Measurements from ENCODE around the gene OPTC.

OPTC gene

GRCh38 chr1:203491664-203492063 lies 2.3 kb upstream of the OPTC start:
- Histone ChIP-seq H3K4me1 (ENCODE audit: control insufficient read depth, insufficient read depth, low read length) (peaks cover 27% of the 10 kb centered on the region), H3K27me3 (ENCODE audit: control insufficient read depth, insufficient read depth, low read length) (peaks cover 32% of the 10 kb centered on the region; the same call in 1 of the 2 replicates), H3K36me3 (ENCODE audit: control insufficient read depth, insufficient read depth, low read length) (no peaks in the 10 kb centered on the region), H3K9me3 (ENCODE audit: control insufficient read depth, insufficient read depth, low read depth, low read length) (no peaks in the 10 kb centered on the region), H3K9ac (ENCODE audit: low read length) (peak overlapping the region; percentile 20), H3K27ac (ENCODE audit: low read depth, low read length) (no peak overlapping the region), H3K4me3 (ENCODE audit: low read depth, low read length) (no peak overlapping the region; the same call in 1 of the 2 replicates)

- Histone ChIP-seq H3K9me3 (ENCODE audit: control insufficient read depth, insufficient read depth, low read depth, low read length) (no peaks in the 10 kb centered on the region), H3K27ac (ENCODE audit: low read depth, low read length) (no peak overlapping the region), H3K4me3 (ENCODE audit: low read depth, low read length) (no peak overlapping the region; the same call in 1 of the 2 replicates), H3K9ac (ENCODE audit: low read length) (no peak overlapping the region), H3K4me1 (ENCODE audit: control insufficient read depth, insufficient read depth, low read length) (peaks cover 22% of the 10 kb centered on the region), H3K36me3 (ENCODE audit: control insufficient read depth, insufficient read depth, low read length) (no peaks in the 10 kb centered on the region), H3K27me3 (ENCODE audit: control insufficient read depth, insufficient read depth, low read length) (peaks cover 35% of the 10 kb centered on the region; the same call in 1 of the 2 replicates)
Observed at GRCh38 chr1:203492082-203492747, 1.7 kb upstream of the OPTC start.

- Histone ChIP-seq H3K27me3 (ENCODE audit: control insufficient read depth, insufficient read depth, low read length) (peaks cover 35% of the 10 kb centered on the region; the same call in 1 of the 2 replicates), H3K4me3 (ENCODE audit: low read depth, low read length) (no peak overlapping the region), H3K4me1 (ENCODE audit: control insufficient read depth, insufficient read depth, low read length) (peaks cover 21% of the 10 kb centered on the region), H3K9ac (ENCODE audit: low read length) (no peak overlapping the region), H3K36me3 (ENCODE audit: control insufficient read depth, insufficient read depth, low read length) (no peaks in the 10 kb centered on the region), H3K9me3 (ENCODE audit: control insufficient read depth, insufficient read depth, low read depth, low read length) (no peaks in the 10 kb centered on the region), H3K27ac (ENCODE audit: low read depth, low read length) (no peak overlapping the region)
Observed at GRCh38 chr1:203492748-203493130, 1.2 kb upstream of the OPTC start.

GRCh38 chr1:203495845-203496244 lies 1.9 kb downstream of the OPTC start:
- Histone ChIP-seq H3K9me3 (ENCODE audit: control insufficient read depth, insufficient read depth, low read depth, low read length) (no peaks in the 10 kb centered on the region), H3K27ac (ENCODE audit: low read depth, low read length) (no peak overlapping the region), H3K4me1 (ENCODE audit: control insufficient read depth, insufficient read depth, low read length) (peaks cover 19% of the 10 kb centered on the region), H3K4me3 (ENCODE audit: low read depth, low read length) (no peak overlapping the region), H3K27me3 (ENCODE audit: control insufficient read depth, insufficient read depth, low read length) (peaks cover 29% of the 10 kb centered on the region; the same call in 1 of the 2 replicates), H3K9ac (ENCODE audit: low read length) (no peak overlapping the region), H3K36me3 (ENCODE audit: control insufficient read depth, insufficient read depth, low read length) (no peaks in the 10 kb centered on the region)

GRCh38 chr1:203497269-203497777 lies 3.4 kb downstream of the OPTC start:
- H3K36me3 ChIP-seq (ENCODE audit: control insufficient read depth, insufficient read depth, low read length): no peaks in the 10 kb centered on the region
- H3K27ac ChIP-seq (ENCODE audit: low read depth, low read length): no peak overlapping the region
- H3K9me3 ChIP-seq (ENCODE audit: control insufficient read depth, insufficient read depth, low read depth, low read length): no peaks in the 10 kb centered on the region

GRCh38 chr1:203499643-203500278 lies 5.8 kb downstream of the OPTC start:
- Histone ChIP-seq H3K27me3 (ENCODE audit: control insufficient read depth, insufficient read depth, low read length) (peaks cover 6% of the 10 kb centered on the region; the same call in 1 of the 2 replicates), H3K9ac (ENCODE audit: low read length) (no peak overlapping the region)

More at GRCh38 chr1:203497269-203497777, 3.4 kb downstream of the OPTC start:
- no peak overlapping the region for H3K4me3 ChIP-seq (ENCODE audit: low read depth, low read length)
- H3K9ac ChIP-seq (ENCODE audit: low read length): no peak overlapping the region
- H3K4me1 ChIP-seq (ENCODE audit: control insufficient read depth, insufficient read depth, low read length): peaks cover 6% of the 10 kb centered on the region; the same call in 1 of the 2 replicates
- H3K27me3 ChIP-seq (ENCODE audit: control insufficient read depth, insufficient read depth, low read length): peaks cover 18% of the 10 kb centered on the region; the same call in 1 of the 2 replicates

DNA sequence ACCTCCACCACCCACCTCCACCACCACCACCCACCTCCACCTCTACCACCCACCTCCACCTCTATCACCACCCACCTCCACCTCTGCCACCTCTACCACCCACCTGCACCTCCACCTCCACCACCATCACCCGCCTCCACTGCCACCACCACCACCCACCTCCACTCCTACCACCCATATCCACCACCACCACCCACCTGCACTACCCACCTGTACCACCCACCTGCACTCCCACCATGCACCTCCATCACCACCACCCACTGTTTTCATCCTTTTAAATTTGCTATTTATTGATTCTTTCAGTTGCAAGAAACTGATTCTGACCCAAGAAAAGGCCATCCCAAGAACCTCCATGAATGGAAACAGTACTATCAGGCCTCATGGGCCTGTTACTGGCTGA lies 6.3 kb downstream of the OPTC start:
- Histone ChIP-seq H3K4me3 (ENCODE audit: low read depth, low read length) (no peak overlapping the region), H3K36me3 (ENCODE audit: control insufficient read depth, insufficient read depth, low read length) (no peaks in the 10 kb centered on the region), H3K27me3 (ENCODE audit: control insufficient read depth, insufficient read depth, low read length) (peaks cover 6% of the 10 kb centered on the region; the same call in 1 of the 2 replicates), H3K4me1 (ENCODE audit: control insufficient read depth, insufficient read depth, low read length) (peaks cover 6% of the 10 kb centered on the region), H3K27ac (ENCODE audit: low read depth, low read length) (no peak overlapping the region), H3K9me3 (ENCODE audit: control insufficient read depth, insufficient read depth, low read depth, low read length) (no peaks in the 10 kb centered on the region), H3K9ac (ENCODE audit: low read length) (no peak overlapping the region)

More at GRCh38 chr1:203499643-203500278, 5.8 kb downstream of the OPTC start:
- Histone ChIP-seq H3K27ac (ENCODE audit: low read depth, low read length) (no peak overlapping the region), H3K4me3 (ENCODE audit: low read depth, low read length) (no peak overlapping the region), H3K9me3 (ENCODE audit: control insufficient read depth, insufficient read depth, low read depth, low read length) (no peaks in the 10 kb centered on the region), H3K4me1 (ENCODE audit: control insufficient read depth, insufficient read depth, low read length) (peaks cover 4% of the 10 kb centered on the region), H3K36me3 (ENCODE audit: control insufficient read depth, insufficient read depth, low read length) (no peaks in the 10 kb centered on the region)

DNA sequence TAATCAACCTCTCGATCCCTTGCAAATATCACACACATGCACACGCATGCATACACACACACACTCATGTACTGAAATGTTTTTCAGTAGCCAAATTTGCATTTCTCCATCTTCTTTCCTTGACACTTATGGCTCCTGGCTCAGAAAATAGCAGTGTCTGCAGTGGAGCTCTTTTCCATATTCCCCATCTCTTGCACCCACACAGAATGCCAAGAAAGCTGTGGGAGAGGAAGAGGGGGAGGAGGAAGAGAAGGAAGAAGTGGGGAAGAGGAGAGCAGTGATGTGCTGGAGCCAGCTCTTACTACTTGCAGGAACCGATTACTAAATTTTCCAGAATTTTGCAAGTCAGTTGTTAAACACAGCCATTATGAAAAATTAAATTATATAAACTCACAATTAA lies 9.9 kb downstream of the OPTC start:
- Histone ChIP-seq H3K27ac (ENCODE audit: low read depth, low read length) (no peak overlapping the region), H3K4me3 (ENCODE audit: low read depth, low read length) (no peak overlapping the region), H3K27me3 (ENCODE audit: control insufficient read depth, insufficient read depth, low read length) (peaks cover 3% of the 10 kb centered on the region; the same call in 1 of the 2 replicates), H3K9ac (ENCODE audit: low read length) (no peak overlapping the region), H3K36me3 (ENCODE audit: control insufficient read depth, insufficient read depth, low read length) (no peaks in the 10 kb centered on the region), H3K4me1 (ENCODE audit: control insufficient read depth, insufficient read depth, low read length) (peaks cover 26% of the 10 kb centered on the region), H3K9me3 (ENCODE audit: control insufficient read depth, insufficient read depth, low read depth, low read length) (no peaks in the 10 kb centered on the region)

- Histone ChIP-seq H3K4me3 (ENCODE audit: low read depth, low read length) (no peak overlapping the region), H3K27me3 (ENCODE audit: control insufficient read depth, insufficient read depth, low read length) (peaks cover 3% of the 10 kb centered on the region; the same call in 1 of the 2 replicates), H3K36me3 (ENCODE audit: control insufficient read depth, insufficient read depth, low read length) (no peaks in the 10 kb centered on the region), H3K9me3 (ENCODE audit: control insufficient read depth, insufficient read depth, low read depth, low read length) (no peaks in the 10 kb centered on the region), H3K4me1 (ENCODE audit: control insufficient read depth, insufficient read depth, low read length) (peaks cover 32% of the 10 kb centered on the region), H3K27ac (ENCODE audit: low read depth, low read length) (no peak overlapping the region), H3K9ac (ENCODE audit: low read length) (no peak overlapping the region)
Observed at GRCh38 chr1:203504400-203505250, 10.7 kb downstream of the OPTC start.

DNA sequence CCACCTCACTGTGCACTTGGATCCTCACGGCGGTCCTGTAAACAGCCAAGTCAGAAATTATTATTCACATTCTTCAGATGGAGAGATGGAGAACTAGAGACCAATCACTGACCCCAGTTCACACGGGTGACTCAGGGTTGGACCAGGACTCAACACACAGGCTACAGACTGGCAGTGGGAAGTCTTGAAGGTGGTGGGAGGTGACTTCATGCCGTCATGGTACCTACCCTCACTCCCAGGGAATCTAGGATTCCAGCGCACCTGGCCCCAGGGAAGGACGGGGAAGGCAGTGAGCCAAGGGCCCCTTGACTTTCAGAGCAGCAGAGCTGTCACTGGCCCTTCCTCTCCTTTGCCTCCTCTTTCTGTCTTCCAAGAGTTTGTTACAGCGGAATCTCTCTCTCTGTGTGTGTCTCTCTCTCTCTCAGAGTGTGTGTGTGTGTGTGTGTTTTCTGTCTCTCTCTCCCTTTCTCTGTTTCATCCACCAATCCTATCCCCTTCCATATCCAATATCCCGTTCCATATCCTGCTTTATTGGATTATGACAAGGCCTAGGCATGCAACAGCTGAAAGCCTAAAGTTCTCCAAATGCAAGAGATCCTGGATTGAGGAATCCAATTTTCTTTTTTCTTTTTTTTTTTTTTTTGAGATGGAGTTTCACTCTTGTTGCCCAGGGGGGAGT lies 11.7 kb downstream of the OPTC start:
- Histone ChIP-seq H3K27ac (ENCODE audit: low read depth, low read length) (no peak overlapping the region), H3K9me3 (ENCODE audit: control insufficient read depth, insufficient read depth, low read depth, low read length) (no peaks in the 10 kb centered on the region), H3K36me3 (ENCODE audit: control insufficient read depth, insufficient read depth, low read length) (no peaks in the 10 kb centered on the region), H3K9ac (ENCODE audit: low read length) (no peak overlapping the region), H3K4me3 (ENCODE audit: low read depth, low read length) (no peak overlapping the region), H3K27me3 (ENCODE audit: control insufficient read depth, insufficient read depth, low read length) (peaks cover 3% of the 10 kb centered on the region; the same call in 1 of the 2 replicates), H3K4me1 (ENCODE audit: control insufficient read depth, insufficient read depth, low read length) (peaks cover 32% of the 10 kb centered on the region)
